ENCODE results near the gene CCDC88B. TPM values are rescaled to one million over a fixed set of nuclear protein-coding genes. Genes with fewer than 3 reads are reported as not detected.

CCDC88B gene
- total and polyA plus RNA-seq, 9 of the 15 experiments (the other 6 are each of a cell fraction or from before 2014, with no cell fraction given), result 0.13 to 18.1 (median 7.9) TPM

DNA sequence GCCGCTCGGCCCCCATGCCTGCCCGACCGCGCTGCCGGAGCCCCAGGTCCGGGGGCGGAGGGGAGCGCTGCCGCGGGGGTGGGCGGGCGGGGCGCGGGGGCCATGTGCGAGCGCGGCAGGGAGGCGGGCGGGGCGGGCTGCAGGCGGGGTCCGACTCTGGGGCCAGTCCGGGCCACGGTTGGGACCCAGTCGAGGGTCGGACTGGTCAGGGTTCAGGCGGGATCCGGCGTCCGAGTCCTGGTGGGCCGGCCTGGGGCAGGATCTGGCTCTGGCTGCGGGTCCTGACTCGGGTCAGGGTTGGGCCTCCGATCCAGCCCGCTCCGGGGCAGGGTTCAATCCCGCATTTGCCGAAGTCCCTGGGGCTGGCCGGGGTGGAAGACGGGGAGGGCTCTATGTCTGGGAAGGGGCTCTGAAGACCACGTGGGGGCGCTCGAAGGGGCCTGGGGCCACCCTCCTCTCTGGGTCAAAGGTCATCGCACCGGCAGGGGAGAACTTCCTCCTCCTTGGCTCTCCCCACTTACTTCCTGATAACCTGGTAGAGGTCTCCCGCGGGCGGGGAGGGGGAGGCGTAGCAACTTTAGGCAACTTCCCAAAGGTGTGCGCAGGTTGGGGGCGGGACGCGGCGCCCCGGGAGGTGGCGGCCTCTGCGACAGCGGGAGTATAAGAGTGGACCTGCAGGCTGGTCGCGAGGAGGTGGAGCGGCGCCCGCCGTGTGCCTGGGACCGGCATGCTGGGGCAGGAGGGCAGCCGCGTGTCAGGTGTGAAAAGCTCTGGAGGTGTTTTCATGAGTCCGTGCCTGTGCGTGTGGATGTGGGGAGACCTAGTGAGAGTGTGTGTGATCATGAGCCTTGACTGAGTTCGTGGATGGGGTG, 34.1 kb upstream of the CCDC88B start (continued):
- TF ChIP-seq SMAD4 (CRISPR knock-in tag; conservative IDR thresholded peaks at IDR 0.05) (peak; percentile 67), CTBP1 (IDR thresholded peaks at IDR 0.05; ENCODE audit: borderline replicate concordance) (peak; percentile 70; the same call in 1 of the 2 replicates), MYC (IDR thresholded peaks at IDR 0.05; ENCODE audit: low read depth, low read length) (peak; percentile 89), MYC (CRISPR knock-in tag; IDR thresholded peaks at IDR 0.05; ENCODE audit: borderline replicate concordance, low read depth) (peak; percentile 42; the same call in 1 of the 2 replicates), ZNF197 (CRISPR knock-in tag; IDR thresholded peaks at IDR 0.05; ENCODE audit: low read depth) (no peak), SRSF9 (IDR thresholded peaks at IDR 0.05; ENCODE audit: borderline replicate concordance, low read depth, low read length) (no peak), KLF16 (IDR thresholded peaks at IDR 0.05) (no peak), ZNF77 (CRISPR knock-in tag; IDR thresholded peaks at IDR 0.05) (no peak), ZNF561 (CRISPR knock-in tag; conservative IDR thresholded peaks at IDR 0.05) (no peak), MYBL2 (IDR thresholded peaks at IDR 0.05; ENCODE audit: low read depth) (no peak), MYBL2 (CRISPR knock-in tag; IDR thresholded peaks at IDR 0.05; ENCODE audit: borderline replicate concordance) (no peak), HNRNPH1 (optimal IDR thresholded peaks at IDR 0.05; ENCODE audit: low read depth, low read length) (no peak), SMARCA5 (IDR thresholded peaks at IDR 0.05) (no peak), TCF7 (IDR thresholded peaks at IDR 0.05; ENCODE audit: borderline replicate concordance) (no peak), BHLHE40 (IDR thresholded peaks at IDR 0.05; ENCODE audit: low read length) (no peak), BDP1 (IDR thresholded peaks at IDR 0.05; ENCODE audit: insufficient read depth, insufficient read length) (no peak), ZBTB17 (CRISPR knock-in tag; IDR thresholded peaks at IDR 0.05) (peak; percentile 22; the same call in 1 of the 2 replicates), KLF1 (tag; IDR thresholded peaks at IDR 0.05) (no peak), RNF2 (IDR thresholded peaks at IDR 0.05) (peak; percentile 63; the same call in 1 of the 2 replicates), PTRF (tag; IDR thresholded peaks at IDR 0.05) (no peak)
- TF ChIP-seq, protein P1, sequence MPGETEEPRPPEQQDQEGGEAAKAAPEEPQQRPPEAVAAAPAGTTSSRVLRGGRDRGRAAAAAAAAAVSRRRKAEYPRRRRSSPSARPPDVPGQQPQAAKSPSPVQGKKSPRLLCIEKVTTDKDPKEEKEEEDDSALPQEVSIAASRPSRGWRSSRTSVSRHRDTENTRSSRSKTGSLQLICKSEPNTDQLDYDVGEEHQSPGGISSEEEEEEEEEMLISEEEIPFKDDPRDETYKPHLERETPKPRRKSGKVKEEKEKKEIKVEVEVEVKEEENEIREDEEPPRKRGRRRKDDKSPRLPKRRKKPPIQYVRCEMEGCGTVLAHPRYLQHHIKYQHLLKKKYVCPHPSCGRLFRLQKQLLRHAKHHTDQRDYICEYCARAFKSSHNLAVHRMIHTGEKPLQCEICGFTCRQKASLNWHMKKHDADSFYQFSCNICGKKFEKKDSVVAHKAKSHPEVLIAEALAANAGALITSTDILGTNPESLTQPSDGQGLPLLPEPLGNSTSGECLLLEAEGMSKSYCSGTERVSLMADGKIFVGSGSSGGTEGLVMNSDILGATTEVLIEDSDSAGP (CRISPR knock-in tag; IDR thresholded peaks at IDR 0.05), result no peak
- TF ChIP-seq, protein P2, sequence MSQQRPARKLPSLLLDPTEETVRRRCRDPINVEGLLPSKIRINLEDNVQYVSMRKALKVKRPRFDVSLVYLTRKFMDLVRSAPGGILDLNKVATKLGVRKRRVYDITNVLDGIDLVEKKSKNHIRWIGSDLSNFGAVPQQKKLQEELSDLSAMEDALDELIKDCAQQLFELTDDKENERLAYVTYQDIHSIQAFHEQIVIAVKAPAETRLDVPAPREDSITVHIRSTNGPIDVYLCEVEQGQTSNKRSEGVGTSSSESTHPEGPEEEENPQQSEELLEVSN (IDR thresholded peaks at IDR 0.05; ENCODE audit: borderline replicate concordance in 1 of 2, extremely low read depth in 1 of 2, insufficient read depth in 1 of 2, insufficient read length in 1 of 2, low read depth in 1 of 2, low read length in 1 of 2, poor library complexity in 1 of 2, severe bottlenecking in 1 of 2), result peak; percentile 25 to 65
- TF ChIP-seq, protein P3, sequence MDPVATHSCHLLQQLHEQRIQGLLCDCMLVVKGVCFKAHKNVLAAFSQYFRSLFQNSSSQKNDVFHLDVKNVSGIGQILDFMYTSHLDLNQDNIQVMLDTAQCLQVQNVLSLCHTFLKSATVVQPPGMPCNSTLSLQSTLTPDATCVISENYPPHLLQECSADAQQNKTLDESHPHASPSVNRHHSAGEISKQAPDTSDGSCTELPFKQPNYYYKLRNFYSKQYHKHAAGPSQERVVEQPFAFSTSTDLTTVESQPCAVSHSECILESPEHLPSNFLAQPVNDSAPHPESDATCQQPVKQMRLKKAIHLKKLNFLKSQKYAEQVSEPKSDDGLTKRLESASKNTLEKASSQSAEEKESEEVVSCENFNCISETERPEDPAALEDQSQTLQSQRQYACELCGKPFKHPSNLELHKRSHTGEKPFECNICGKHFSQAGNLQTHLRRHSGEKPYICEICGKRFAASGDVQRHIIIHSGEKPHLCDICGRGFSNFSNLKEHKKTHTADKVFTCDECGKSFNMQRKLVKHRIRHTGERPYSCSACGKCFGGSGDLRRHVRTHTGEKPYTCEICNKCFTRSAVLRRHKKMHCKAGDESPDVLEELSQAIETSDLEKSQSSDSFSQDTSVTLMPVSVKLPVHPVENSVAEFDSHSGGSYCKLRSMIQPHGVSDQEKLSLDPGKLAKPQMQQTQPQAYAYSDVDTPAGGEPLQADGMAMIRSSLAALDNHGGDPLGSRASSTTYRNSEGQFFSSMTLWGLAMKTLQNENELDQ (CRISPR knock-in tag; IDR thresholded peaks at IDR 0.05; ENCODE audit: borderline replicate concordance), result no peak
